Lower leg skin (tissue), 3 donors: ENCODE data around the gene RIMKLB.
"Not testable (repeated sequence)": the region's sequence is repeated elsewhere in the genome, so short reads cannot be mapped to it uniquely, and the experiment has no call there.

Experiments
- CTCF ChIP-seq, 3 donors: fragments of 450-650 bp; IDR thresholded peaks; one replicate each; pipeline ENCODE4 v1.5.1; 2016; ENCODE audit warnings: antibody characterized with exemption in 3 of 3, mild to moderate bottlenecking in 3 of 3, moderate library complexity in 2 of 3
- POLR2A ChIP-seq, 2 donors: fragments of 450-650 bp; IDR thresholded peaks; one replicate each; pipeline ENCODE4 v1.6.1; 2016 to 2017; ENCODE audit warnings: antibody characterized with exemption in 2 of 2, mild to moderate bottlenecking in 1 of 2, moderate library complexity in 1 of 2

GRCh38 chr12:8807084-8807483, 109.3 kb downstream of the RIMKLB start:
- not testable (repeated sequence) for TF ChIP-seq CTCF, POLR2A (IDR thresholded peaks at IDR 0.05)
